ENCODE measurements around the gene PLN.
A peak's percentile ranks its signal among the peaks of the same experiment; 100 is the strongest.

Gene PLN

GRCh38 chr6:118544105-118544504 lies 4.0 kb upstream of the PLN start:
- TF ChIP-seq POLR2AphosphoS5 (IDR thresholded peaks at IDR 0.05; ENCODE audit: low read depth, low read length), result no peak
- TF ChIP-seq TAF1 (IDR thresholded peaks at IDR 0.05; ENCODE audit: borderline replicate concordance, low read depth, low read length), result no peak
- TF ChIP-seq POLR2A (IDR thresholded peaks at IDR 0.05; ENCODE audit: low read depth, low read length), result no peak
- no peak for FAIRE-seq
- no peak for DNase-seq (ENCODE audit: insufficient read length)

- DNase-seq (ENCODE audit: insufficient read length) (no peak), FAIRE-seq (no peak)
- TF ChIP-seq POLR2AphosphoS5 (IDR thresholded peaks at IDR 0.05; ENCODE audit: low read depth, low read length), result no peak
- no peak for TF ChIP-seq POLR2A (IDR thresholded peaks at IDR 0.05; ENCODE audit: low read depth, low read length)
- no peak for TF ChIP-seq TAF1 (IDR thresholded peaks at IDR 0.05; ENCODE audit: borderline replicate concordance, low read depth, low read length)
Observed at GRCh38 chr6:118546164-118546879, 1.8 kb upstream of the PLN start.

- TF ChIP-seq POLR2AphosphoS5 (IDR thresholded peaks at IDR 0.05; ENCODE audit: low read depth, low read length) (no peak), TAF1 (IDR thresholded peaks at IDR 0.05; ENCODE audit: borderline replicate concordance, low read depth, low read length) (no peak), POLR2A (IDR thresholded peaks at IDR 0.05; ENCODE audit: low read depth, low read length) (no peak)
- FAIRE-seq (no peak), DNase-seq (ENCODE audit: insufficient read length) (no peak)
Observed at GRCh38 chr6:118546880-118547218, 1.2 kb upstream of the PLN start.

GRCh38 chr6:118548613-118549012 lies 517 bp downstream of the PLN start:
- no peak for DNase-seq (ENCODE audit: insufficient read length)
- FAIRE-seq, result no peak
- TF ChIP-seq POLR2AphosphoS5 (IDR thresholded peaks at IDR 0.05; ENCODE audit: low read depth, low read length) (no peak), POLR2A (IDR thresholded peaks at IDR 0.05; ENCODE audit: low read depth, low read length) (no peak), TAF1 (IDR thresholded peaks at IDR 0.05; ENCODE audit: borderline replicate concordance, low read depth, low read length) (no peak)

GRCh38 chr6:118551063-118552053 lies 3.3 kb downstream of the PLN start:
- DNase-seq (ENCODE audit: insufficient read length) (peak; percentile 5), FAIRE-seq (peak; percentile 9)
- TF ChIP-seq POLR2AphosphoS5 (IDR thresholded peaks at IDR 0.05; ENCODE audit: low read depth, low read length), result no peak
- TF ChIP-seq TAF1 (IDR thresholded peaks at IDR 0.05; ENCODE audit: borderline replicate concordance, low read depth, low read length), result no peak
- no peak for TF ChIP-seq POLR2A (IDR thresholded peaks at IDR 0.05; ENCODE audit: low read depth, low read length)

- DNase-seq (ENCODE audit: insufficient read length) (no peak), FAIRE-seq (no peak)
- no peak for TF ChIP-seq TAF1 (IDR thresholded peaks at IDR 0.05; ENCODE audit: borderline replicate concordance, low read depth, low read length)
- no peak for TF ChIP-seq POLR2AphosphoS5 (IDR thresholded peaks at IDR 0.05; ENCODE audit: low read depth, low read length)
- no peak for TF ChIP-seq POLR2A (IDR thresholded peaks at IDR 0.05; ENCODE audit: low read depth, low read length)
Observed at GRCh38 chr6:118553132-118553531, 5.0 kb downstream of the PLN start.

GRCh38 chr6:118554698-118555097 lies 6.6 kb downstream of the PLN start:
- TF ChIP-seq POLR2A (IDR thresholded peaks at IDR 0.05; ENCODE audit: low read depth, low read length) (no peak), TAF1 (IDR thresholded peaks at IDR 0.05; ENCODE audit: borderline replicate concordance, low read depth, low read length) (no peak), POLR2AphosphoS5 (IDR thresholded peaks at IDR 0.05; ENCODE audit: low read depth, low read length) (no peak)
- DNase-seq (ENCODE audit: insufficient read length) (no peak), FAIRE-seq (no peak)

- FAIRE-seq (peak; percentile 36), DNase-seq (ENCODE audit: insufficient read length) (no peak)
- TF ChIP-seq POLR2AphosphoS5 (IDR thresholded peaks at IDR 0.05; ENCODE audit: low read depth, low read length), result no peak
- TF ChIP-seq POLR2A (IDR thresholded peaks at IDR 0.05; ENCODE audit: low read depth, low read length), result no peak
- no peak for TF ChIP-seq TAF1 (IDR thresholded peaks at IDR 0.05; ENCODE audit: borderline replicate concordance, low read depth, low read length)
Observed at GRCh38 chr6:118558464-118559217, 10.5 kb downstream of the PLN start.

- DNase-seq (ENCODE audit: insufficient read length), result no peak
- FAIRE-seq, result no peak
- TF ChIP-seq POLR2A (IDR thresholded peaks at IDR 0.05; ENCODE audit: low read depth, low read length), result no peak
Observed at GRCh38 chr6:118559659-118560058, 11.6 kb downstream of the PLN start.

GRCh38 chr6:118562248-118562647 lies 14.2 kb downstream of the PLN start:
- DNase-seq (ENCODE audit: insufficient read length) (no peak), FAIRE-seq (no peak)
- no peak for TF ChIP-seq POLR2AphosphoS5 (IDR thresholded peaks at IDR 0.05; ENCODE audit: low read depth, low read length)
- no peak for TF ChIP-seq POLR2A (IDR thresholded peaks at IDR 0.05; ENCODE audit: low read depth, low read length)
- no peak for TF ChIP-seq TAF1 (IDR thresholded peaks at IDR 0.05; ENCODE audit: borderline replicate concordance, low read depth, low read length)

- DNase-seq (ENCODE audit: insufficient read length), result no peak
- FAIRE-seq, result peak; percentile 38
- TF ChIP-seq POLR2AphosphoS5 (IDR thresholded peaks at IDR 0.05; ENCODE audit: low read depth, low read length) (no peak), TAF1 (IDR thresholded peaks at IDR 0.05; ENCODE audit: borderline replicate concordance, low read depth, low read length) (no peak), POLR2A (IDR thresholded peaks at IDR 0.05; ENCODE audit: low read depth, low read length) (no peak)
Observed at GRCh38 chr6:118562959-118563358, 14.9 kb downstream of the PLN start.
